GM12891 (cell line): ENCODE measurements around the gene DNAH17.

ENCODE experiments used
- PAX5 ChIP-seq: IDR thresholded peaks from 2 replicates; pipeline ENCODE4 v1.6.1; 2011; ENCODE audit warnings: low read length, moderate library complexity, mild to moderate bottlenecking; ENCODE audit not compliant: insufficient read depth, severe bottlenecking
- POLR2A ChIP-seq: IDR thresholded peaks from 2 replicates; pipeline ENCODE4 v1.6.1; 2011; ENCODE audit warnings: low read depth, low read length, control low read depth
- POLR2AphosphoS5 ChIP-seq: IDR thresholded peaks from 2 replicates; pipeline ENCODE4 v1.6.1; 2011; ENCODE audit warnings: low read depth, low read length, control low read depth
- TAF1 ChIP-seq: IDR thresholded peaks from 2 replicates; pipeline ENCODE4 v1.6.1; 2011; ENCODE audit warnings: low read depth, low read length, control low read depth

DNA sequence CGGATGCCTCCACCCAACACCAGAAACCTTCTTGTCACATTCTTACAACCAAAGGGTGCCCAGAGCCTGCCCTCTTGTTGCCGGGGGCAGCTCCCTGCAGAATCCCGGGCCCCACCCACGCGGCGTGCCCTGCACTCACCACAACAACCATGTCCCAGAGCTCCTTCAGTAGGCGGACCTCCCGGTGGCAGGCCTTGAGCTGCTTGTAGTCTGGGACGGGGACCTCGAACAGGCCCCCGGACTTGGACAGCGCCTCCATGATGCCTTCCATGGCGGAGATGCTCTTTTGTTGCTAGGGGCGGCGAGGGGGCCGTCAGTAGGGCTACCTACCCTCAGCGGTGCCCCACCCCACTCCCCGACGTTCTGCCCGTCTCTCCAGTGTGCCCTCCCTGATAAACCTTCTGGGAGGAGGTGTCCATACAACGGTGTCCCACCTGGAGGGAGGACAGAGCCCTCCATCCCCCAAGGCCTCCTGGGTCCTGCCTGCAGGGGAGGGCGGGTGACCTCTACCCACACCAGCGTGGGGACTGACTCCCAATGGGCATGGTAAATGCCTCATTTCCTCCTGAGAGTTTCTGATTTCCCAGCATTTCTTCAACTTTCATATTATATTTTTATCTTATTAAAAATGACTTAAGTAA is 52.2 kb downstream of the DNAH17 start:
- no peak for TF ChIP-seq POLR2AphosphoS5
- TF ChIP-seq POLR2A, result no peak
- no peak for TF ChIP-seq TAF1
- no peak for TF ChIP-seq PAX5
